A549 (cell line): ENCODE results near the gene MEGF6. TPM values are rescaled to one million over a fixed set of nuclear protein-coding genes. Genes with fewer than 3 reads are reported as not detected.

ENCODE experiments used
- ATAC-seq, 2 experiments: fragments of 200-7000 bp in 1 of 2; fragments of >200 bp in 1 of 2; cut with Nextera tagmentation in 1 of 2; cut with Tn5 transposase in 1 of 2; 3 replicates each; pipeline versions ENCODE4 v1.8.0 to v1.9.1; 2018 to 2020; ENCODE audit warnings: mild to moderate bottlenecking in 1 of 2, moderate library complexity in 1 of 2
- CTCF ChIA-PET: fragments of 300-600 bp; sonication (Branson Sonifier 250); formaldehyde crosslinking; extraction: SDS; loops from one replicate; lab custom pipeline; 2021; ENCODE audit warnings: antibody characterized with exemption, inconsistent platforms; lab: Yijun Ruan, JAX
- POLR2A ChIA-PET: fragments of 350-600 bp; formaldehyde crosslinking; extraction: SDS; loops from one replicate; lab custom pipeline; 2021; ENCODE audit warnings: antibody characterized with exemption, inconsistent platforms; lab: Yijun Ruan, JAX
- DNase-seq, 2 experiments: peaks; one replicate each; pipeline versions ENCODE4 v3.0.0 to v3.0.0-alpha.2; 2011 to 2016; ENCODE audit warnings: low read depth in 1 of 2, low spot score in 1 of 2
- FAIRE-seq: peaks from 2 replicates; lab custom pipeline; 2011; peaks lifted over from hg19 to GRCh38; lab: Jason Lieb, UNC
- H3K27ac ChIP-seq, 2 experiments: fragments of >200 bp; sonication (Bioruptor Twin); formaldehyde crosslinking; 3 replicates each; pipeline ENCODE4 v1.5.1; 2016 to 2017
- H3K4me1 ChIP-seq: fragments of >200 bp; sonication (Bioruptor Twin); formaldehyde crosslinking; 3 replicates; pipeline ENCODE4 v1.6.1; 2016
- H3K4me2 ChIP-seq: fragments of >200 bp; sonication (Bioruptor Twin); formaldehyde crosslinking; 3 replicates; pipeline ENCODE4 v1.6.1; 2016
- H3K4me3 ChIP-seq: fragments of >200 bp; sonication (Bioruptor Twin); formaldehyde crosslinking; 3 replicates; pipeline ENCODE4 v1.5.1; 2016
- H3K9me3 ChIP-seq: fragments of >200 bp; sonication (Bioruptor Twin); formaldehyde crosslinking; 3 replicates; pipeline ENCODE4 v1.6.1; 2016
- BHLHE40 ChIP-seq: IDR thresholded peaks from 2 replicates; pipeline ENCODE4 v1.6.1; 2012; ENCODE audit warnings: low read depth, low read length, inconsistent platforms
- CBX2 ChIP-seq: fragments of 200-600 bp; sonication (generic); IDR thresholded peaks from 2 replicates; pipeline ENCODE4 v1.6.1; 2016; ENCODE audit warnings: low read depth, mild to moderate bottlenecking, borderline replicate concordance
- CEBPB ChIP-seq, 2 experiments: fragments of >200 bp in 1 of 2; sonication (Bioruptor Twin) in 1 of 2; formaldehyde crosslinking in 1 of 2; IDR thresholded peaks; 2 replicates each; pipeline ENCODE4 v1.6.1; 2012 to 2016
- CHD2 ChIP-seq: fragments of 150-350 bp; IDR thresholded peaks from 2 replicates; pipeline ENCODE4 v1.6.1; 2014; ENCODE audit warnings: low read length; ENCODE audit not compliant: partially characterized antibody
- ELK1 ChIP-seq: fragments of 150-350 bp; IDR thresholded peaks from 2 replicates; pipeline ENCODE4 v1.6.1; 2014; ENCODE audit warnings: low read depth, mild to moderate bottlenecking, low read length
- EP300 ChIP-seq, 2 experiments: fragments of >200 bp; sonication (Bioruptor Twin); formaldehyde crosslinking; IDR thresholded peaks; 2 replicates in 1 of 2; 3 replicates in 1 of 2; pipeline ENCODE4 v1.6.1; 2016 to 2017
- FOSB ChIP-seq: fragments of 250-450 bp; sonication (Bioruptor Pico); IDR thresholded peaks from 2 replicates; pipeline ENCODE4 v1.5.0; 2020; ENCODE audit warnings: mild to moderate bottlenecking, moderate library complexity
- HES2 ChIP-seq: fragments of >200 bp; sonication (Bioruptor Twin); formaldehyde crosslinking; IDR thresholded peaks from 2 replicates; pipeline ENCODE4 v1.6.1; 2016
- HOXA7 ChIP-seq: fragments of 250-450 bp; sonication (Bioruptor Pico); IDR thresholded peaks from 2 replicates; pipeline ENCODE4 v1.5.0; 2020; ENCODE audit warnings: mild to moderate bottlenecking, moderate library complexity
- JUN ChIP-seq, 2 experiments: fragments of >200 bp; sonication (Bioruptor Twin); formaldehyde crosslinking; IDR thresholded peaks; 2 replicates in 1 of 2; 3 replicates in 1 of 2; pipeline ENCODE4 v1.6.1; 2016 to 2017
- KDM5A ChIP-seq: fragments of 200-600 bp; sonication (generic); IDR thresholded peaks from 2 replicates; pipeline ENCODE4 v1.6.1; 2016; ENCODE audit warnings: antibody characterized with exemption, mild to moderate bottlenecking
- MAFK ChIP-seq: fragments of 450-650 bp; IDR thresholded peaks from 2 replicates; pipeline ENCODE4 v1.6.1; 2014; ENCODE audit not compliant: partially characterized antibody
- MYC ChIP-seq: IDR thresholded peaks from 2 replicates; pipeline ENCODE4 v1.6.1; 2012; ENCODE audit warnings: mild to moderate bottlenecking, inconsistent platforms, low read length, improper control_type of control experiment, borderline replicate concordance
- POLR2A ChIP-seq: IDR thresholded peaks from 2 replicates; pipeline ENCODE4 v1.6.1; 2012; ENCODE audit warnings: mild to moderate bottlenecking, low read length
- RCOR1 ChIP-seq: fragments of 150-350 bp; IDR thresholded peaks from 2 replicates; pipeline ENCODE4 v1.6.1; 2014; ENCODE audit warnings: antibody characterized with exemption, low read length, low read depth
- RNF2 ChIP-seq: fragments of 200-600 bp; sonication (generic); IDR thresholded peaks from 2 replicates; pipeline ENCODE4 v1.6.1; 2016; ENCODE audit warnings: low read depth, mild to moderate bottlenecking, antibody characterized with exemption, moderate library complexity, borderline replicate concordance
- TP53 ChIP-seq: fragments of 250-450 bp; sonication (Bioruptor Pico); IDR thresholded peaks from 2 replicates; pipeline ENCODE4 v1.5.0; 2021; ENCODE audit warnings: mild to moderate bottlenecking, moderate library complexity
- WGBS: methylation state at CpG from one replicate; pipeline ENCODE4 v1.1.6; 2017; ENCODE audit errors: missing lambda C conversion rate; 5-methylcytosine and 5-hydroxymethylcytosine counted together
- polyA plus RNA-seq, 4 experiments: library from polyadenylated mRNA; depleted of rRNA in 3 of 4; stranded (reverse); fragments of >200 nt; fragmentation: RNase III in 1 of 4; extraction: RNeasy Plus Mini Kit Qiagen cat#74134 plus additional on column Dnase treatment in 1 of 4; gene quantifications; 2 replicates in 3 of 4; 3 replicates in 1 of 4; pipeline ENCODE4 v1.2.3, GENCODE V29; 2011 to 2017
- TF ChIP-seq, protein P1 (sequence below): IDR thresholded peaks from 2 replicates; pipeline ENCODE4 v1.6.1; 2012
- TF ChIP-seq, protein P2 (sequence below): fragments of 250-450 bp; sonication (Bioruptor Pico); IDR thresholded peaks from 2 replicates; pipeline ENCODE4 v1.5.0; 2021; ENCODE audit warnings: mild to moderate bottlenecking, moderate library complexity, borderline replicate concordance

MEGF6 gene
- polyA plus RNA-seq, 2 of the 4 experiments (the other 2 are of a cell fraction): 0.66 to 13.7 TPM

DNA sequence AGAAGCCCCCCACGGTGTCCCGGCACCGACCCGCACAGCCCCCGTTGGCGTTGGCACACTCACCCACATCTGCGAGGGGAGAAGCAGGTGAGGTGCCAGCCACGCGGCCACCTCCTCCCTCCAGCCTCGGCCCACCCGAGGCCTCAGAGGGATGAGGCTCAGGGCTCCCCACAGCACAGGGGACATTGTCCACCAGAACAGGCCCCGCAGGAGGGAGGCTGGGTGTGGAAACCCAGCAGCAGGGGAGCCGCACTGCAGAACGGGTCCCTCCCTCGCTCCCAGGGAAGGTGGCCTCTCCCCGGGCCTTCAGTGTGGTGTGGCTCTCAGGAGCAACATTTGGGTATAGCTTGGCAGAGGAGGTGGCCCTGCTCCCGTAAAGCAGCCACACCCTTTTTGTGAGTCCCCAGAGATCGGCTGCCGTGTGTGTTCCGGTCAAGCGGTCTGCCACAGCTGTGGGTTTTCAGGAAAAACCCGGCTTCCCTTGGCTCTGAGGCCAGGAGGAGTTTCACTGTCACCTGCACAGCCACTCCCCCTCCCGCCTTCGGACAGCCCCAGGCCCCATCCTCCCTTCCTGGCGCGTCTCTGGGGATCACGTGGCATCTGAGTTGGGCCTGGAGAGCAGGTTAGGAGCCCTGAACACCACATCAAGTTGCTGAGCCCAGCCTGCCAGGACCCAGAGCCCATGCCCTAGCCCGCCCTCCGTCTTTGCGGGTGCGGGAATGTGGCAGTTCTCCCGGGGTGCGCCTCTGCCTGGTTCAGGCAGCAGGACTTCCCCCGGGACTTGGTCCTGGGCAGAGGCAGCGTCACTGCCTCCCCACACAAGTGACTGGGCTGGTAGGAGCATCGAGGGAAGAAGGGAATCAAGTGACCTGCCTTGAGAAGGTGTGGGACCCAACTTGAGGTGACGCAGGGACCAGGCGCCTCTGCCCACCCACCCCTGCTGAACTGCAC lies 64.0 kb downstream of the MEGF6 start:
- ChIA-PET CTCF (interaction anchor here (1.0 to 1.7 kb wide), 3 partner anchors 12 to 56 kb away, joined by 3 to 9 read pairs (median 3); no protein-coding TSS in a partner anchor), POLR2A (no interaction called here)
- Histone ChIP-seq H3K4me2 (no peak overlapping the region), H3K4me1 (peaks cover 42% of the 10 kb centered on the region), H3K4me3 (no peak overlapping the region), H3K9me3 (no peaks in the 10 kb centered on the region), H3K27ac (peak overlapping the region in 1 of 2 experiments; percentile 96; a peak in 2 of 6 replicates)
- FAIRE-seq: no peak
- no peak for DNase-seq
- TF ChIP-seq CEBPB (IDR thresholded peaks at IDR 0.05): no peak
- TF ChIP-seq CBX2: no peak
- TF ChIP-seq POLR2A: no peak
- TF ChIP-seq, protein P1, sequence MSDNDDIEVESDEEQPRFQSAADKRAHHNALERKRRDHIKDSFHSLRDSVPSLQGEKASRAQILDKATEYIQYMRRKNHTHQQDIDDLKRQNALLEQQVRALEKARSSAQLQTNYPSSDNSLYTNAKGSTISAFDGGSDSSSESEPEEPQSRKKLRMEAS: no peak
- TF ChIP-seq MYC: no peak
- TF ChIP-seq HES2: no peak
- no peak for TF ChIP-seq HOXA7 (CRISPR knock-in tag)
- no peak for TF ChIP-seq ELK1
- TF ChIP-seq JUN (IDR thresholded peaks at IDR 0.05): no peak
- no peak for TF ChIP-seq TP53
- no peak for TF ChIP-seq FOSB (CRISPR knock-in tag)
- no peak for TF ChIP-seq RNF2
- TF ChIP-seq, protein P2, sequence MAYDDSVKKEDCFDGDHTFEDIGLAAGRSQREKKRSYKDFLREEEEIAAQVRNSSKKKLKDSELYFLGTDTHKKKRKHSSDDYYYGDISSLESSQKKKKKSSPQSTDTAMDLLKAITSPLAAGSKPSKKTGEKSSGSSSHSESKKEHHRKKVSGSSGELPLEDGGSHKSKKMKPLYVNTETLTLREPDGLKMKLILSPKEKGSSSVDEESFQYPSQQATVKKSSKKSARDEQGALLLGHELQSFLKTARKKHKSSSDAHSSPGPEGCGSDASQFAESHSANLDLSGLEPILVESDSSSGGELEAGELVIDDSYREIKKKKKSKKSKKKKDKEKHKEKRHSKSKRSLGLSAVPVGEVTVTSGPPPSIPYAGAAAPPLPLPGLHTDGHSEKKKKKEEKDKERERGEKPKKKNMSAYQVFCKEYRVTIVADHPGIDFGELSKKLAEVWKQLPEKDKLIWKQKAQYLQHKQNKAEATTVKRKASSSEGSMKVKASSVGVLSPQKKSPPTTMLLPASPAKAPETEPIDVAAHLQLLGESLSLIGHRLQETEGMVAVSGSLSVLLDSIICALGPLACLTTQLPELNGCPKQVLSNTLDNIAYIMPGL (CRISPR knock-in tag): no peak
- no peak for TF ChIP-seq CHD2
- TF ChIP-seq RCOR1: no peak
- TF ChIP-seq MAFK: no peak
- TF ChIP-seq EP300 (IDR thresholded peaks at IDR 0.05): no peak
- 89% methylated on average over 16 of the region's 38 CpGs for WGBS
- ATAC-seq: no peak

GRCh38 chr1:3546048-3546384 lies 65.3 kb downstream of the MEGF6 start:
- no peak overlapping the region for H3K4me2 ChIP-seq
- TF ChIP-seq BHLHE40 (no peak), KDM5A (no peak)
- no peak overlapping the region for H3K4me3 ChIP-seq
- H3K9me3 ChIP-seq: no peaks in the 10 kb centered on the region
- POLR2A ChIA-PET: no interaction called here
- peak overlapping the region in 1 of 2 experiments; percentile 96; a peak in 4 of 6 replicates for H3K27ac ChIP-seq
- FAIRE-seq (no peak), ATAC-seq (no peak), DNase-seq (no peak)
- CTCF ChIA-PET: interaction anchor here (1.4 to 2.2 kb wide), 3 partner anchors 8 to 31 kb away, joined by 3 to 7 read pairs (median 5); no protein-coding TSS in a partner anchor
- peaks cover 51% of the 10 kb centered on the region for H3K4me1 ChIP-seq
- 0% methylated on average over 1 of the region's 4 CpGs for WGBS
